Neural cell (in vitro differentiated cells): Measurements from ENCODE around the gene GNAS-AS1. TPM values are rescaled to one million over a fixed set of nuclear protein-coding genes. Genes with fewer than 3 reads are reported as not detected.
A peak's percentile ranks its signal among the peaks of the same experiment; 100 is the strongest.

Source experiments
- H2AFZ ChIP-seq: fragments of 200-600, 300-800 bp; sonication (generic), shearing (Covaris generic); 2 replicates; pipeline ENCODE4 v1.6.0; 2014; ENCODE audit warnings: low read depth, mild to moderate bottlenecking, antibody characterized with exemption, low read length, moderate library complexity
- H3F3A ChIP-seq: fragments of 200-600 bp; shearing (Covaris generic); 2 replicates; pipeline ENCODE4 v1.6.1; 2016; ENCODE audit warnings: mild to moderate bottlenecking, moderate library complexity, mixed read lengths, antibody characterized with exemption, low read length; ENCODE audit not compliant: insufficient read depth, poor library complexity, severe bottlenecking
- H3K27ac ChIP-seq: fragments of 200-600, 300-800 bp; sonication (generic), shearing (Covaris generic); 2 replicates; pipeline ENCODE4 v1.5.1; 2014; ENCODE audit warnings: mild to moderate bottlenecking, low read length, moderate library complexity
- H3K27me3 ChIP-seq: fragments of 300-800, 200-600 bp; sonication (generic), shearing (Covaris generic); 2 replicates; pipeline ENCODE4 v1.6.0; 2014; ENCODE audit warnings: mild to moderate bottlenecking, low read depth, low read length, moderate library complexity; ENCODE audit not compliant: insufficient read depth
- H3K36me3 ChIP-seq: fragments of 300-800, 200-600 bp; sonication (generic), shearing (Covaris generic); 2 replicates; pipeline ENCODE4 v1.5.1; 2014; ENCODE audit warnings: mild to moderate bottlenecking, antibody characterized with exemption, low read length, moderate library complexity; ENCODE audit not compliant: insufficient read depth
- H3K4me2 ChIP-seq: fragments of 300-800, 200-600 bp; sonication (generic), shearing (Covaris generic); 2 replicates; pipeline ENCODE4 v1.6.0; 2014; ENCODE audit warnings: mild to moderate bottlenecking, low read length
- H3K4me3 ChIP-seq: fragments of 300-800, 200-600 bp; sonication (generic), shearing (Covaris generic); 2 replicates; pipeline ENCODE4 v1.5.1; 2014; ENCODE audit warnings: mild to moderate bottlenecking, low read length, moderate library complexity
- H3K79me2 ChIP-seq: fragments of 200-600 bp; shearing (Covaris generic); replicated peaks from 2 replicates; pipeline ENCODE4 v1.6.0; 2014; ENCODE audit warnings: mild to moderate bottlenecking, low read length, moderate library complexity; ENCODE audit not compliant: insufficient read depth
- H3K9ac ChIP-seq: fragments of 300-800, 200-600 bp; sonication (generic), shearing (Covaris generic); 2 replicates; pipeline ENCODE4 v1.6.1; 2016; ENCODE audit warnings: mild to moderate bottlenecking, low read length, mixed read lengths
- H3K9me2 ChIP-seq: fragments of 200-600 bp; shearing (Covaris generic); 2 replicates; pipeline ENCODE4 v1.6.1; 2016; ENCODE audit warnings: mild to moderate bottlenecking, low read length, mixed read lengths; ENCODE audit not compliant: insufficient read depth
- H3K9me3 ChIP-seq: fragments of 200-600, 300-800 bp; sonication (generic), shearing (Covaris generic); 2 replicates; pipeline ENCODE4 v1.6.1; 2016; ENCODE audit warnings: mild to moderate bottlenecking, mixed run types, low read length, moderate library complexity, mixed read lengths
- H4K20me1 ChIP-seq: fragments of 200-600 bp; shearing (Covaris generic); 2 replicates; pipeline ENCODE4 v1.6.1; 2016; ENCODE audit warnings: mild to moderate bottlenecking, mixed run types; ENCODE audit not compliant: insufficient read depth
- EP300 ChIP-seq: fragments of 450-650 bp; conservative IDR thresholded peaks from 2 replicates; pipeline ENCODE4 v1.6.1; 2014; ENCODE audit warnings: antibody characterized with exemption, mild to moderate bottlenecking, moderate library complexity; ENCODE audit not compliant: poor library complexity, severe bottlenecking
- EZH2 ChIP-seq: fragments of 200-600, 300-800 bp; shearing (Covaris generic), sonication (generic); IDR thresholded peaks from 2 replicates; pipeline ENCODE4 v1.6.1; 2014; ENCODE audit warnings: antibody characterized with exemption, low read length, borderline replicate concordance, mild to moderate bottlenecking; ENCODE audit not compliant: insufficient read depth, poor library complexity, severe bottlenecking
- MXI1 ChIP-seq: fragments of 450-650 bp; conservative IDR thresholded peaks from 2 replicates; pipeline ENCODE4 v1.6.1; 2014; ENCODE audit warnings: antibody characterized with exemption, mild to moderate bottlenecking; ENCODE audit not compliant: poor library complexity, severe bottlenecking
- POLR2AphosphoS5 ChIP-seq: IDR thresholded peaks from 2 replicates; pipeline ENCODE4 v1.6.1; 2012
- RAD21 ChIP-seq: fragments of 450-650 bp; conservative IDR thresholded peaks from 2 replicates; pipeline ENCODE4 v1.6.1; 2014; ENCODE audit warnings: antibody characterized with exemption, mild to moderate bottlenecking, moderate library complexity
- SMC3 ChIP-seq: fragments of 450-650 bp; conservative IDR thresholded peaks from 2 replicates; pipeline ENCODE4 v1.6.1; 2014; ENCODE audit warnings: antibody characterized with exemption, mild to moderate bottlenecking, moderate library complexity; ENCODE audit not compliant: poor library complexity
- TAF1 ChIP-seq: IDR thresholded peaks from 2 replicates; pipeline ENCODE4 v1.6.1; 2012; ENCODE audit warnings: low read depth
- polyA plus RNA-seq: library from polyadenylated mRNA; depleted of rRNA; stranded (reverse); fragments of >200 nt; gene quantifications from 2 replicates; pipeline ENCODE4 v1.2.3, GENCODE V29; 2014
- TF ChIP-seq, protein P1 (sequence below): IDR thresholded peaks from 2 replicates; pipeline ENCODE4 v1.6.1; 2012; ENCODE audit warnings: borderline replicate concordance
- TF ChIP-seq, protein P2 (sequence below): fragments of 450-650 bp; IDR thresholded peaks from 2 replicates; pipeline ENCODE4 v1.5.1; 2014; ENCODE audit warnings: antibody characterized with exemption, mild to moderate bottlenecking, moderate library complexity; ENCODE audit not compliant: poor library complexity, severe bottlenecking

Gene GNAS-AS1
- polyA plus RNA-seq, 1 donor from 2014 or later: not detected

- H3K27ac ChIP-seq: no peak within 1 kb of the TSS
- H3K27me3 ChIP-seq: peaks cover 70% of the 10 kb centered on the region
- H3K36me3 ChIP-seq: no peaks in the 10 kb centered on the region
- peaks cover 4% of the 10 kb centered on the region for H3K9me3 ChIP-seq
- peak within 1 kb of the TSS; percentile 66 for H3K4me3 ChIP-seq
- TF ChIP-seq SMC3 (peak; percentile 87), RAD21 (peak; percentile 74), TAF1 (no peak), EZH2 (no peak), MXI1 (peak; percentile 31), POLR2AphosphoS5 (no peak), EP300 (no peak)
- TF ChIP-seq, protein P1, sequence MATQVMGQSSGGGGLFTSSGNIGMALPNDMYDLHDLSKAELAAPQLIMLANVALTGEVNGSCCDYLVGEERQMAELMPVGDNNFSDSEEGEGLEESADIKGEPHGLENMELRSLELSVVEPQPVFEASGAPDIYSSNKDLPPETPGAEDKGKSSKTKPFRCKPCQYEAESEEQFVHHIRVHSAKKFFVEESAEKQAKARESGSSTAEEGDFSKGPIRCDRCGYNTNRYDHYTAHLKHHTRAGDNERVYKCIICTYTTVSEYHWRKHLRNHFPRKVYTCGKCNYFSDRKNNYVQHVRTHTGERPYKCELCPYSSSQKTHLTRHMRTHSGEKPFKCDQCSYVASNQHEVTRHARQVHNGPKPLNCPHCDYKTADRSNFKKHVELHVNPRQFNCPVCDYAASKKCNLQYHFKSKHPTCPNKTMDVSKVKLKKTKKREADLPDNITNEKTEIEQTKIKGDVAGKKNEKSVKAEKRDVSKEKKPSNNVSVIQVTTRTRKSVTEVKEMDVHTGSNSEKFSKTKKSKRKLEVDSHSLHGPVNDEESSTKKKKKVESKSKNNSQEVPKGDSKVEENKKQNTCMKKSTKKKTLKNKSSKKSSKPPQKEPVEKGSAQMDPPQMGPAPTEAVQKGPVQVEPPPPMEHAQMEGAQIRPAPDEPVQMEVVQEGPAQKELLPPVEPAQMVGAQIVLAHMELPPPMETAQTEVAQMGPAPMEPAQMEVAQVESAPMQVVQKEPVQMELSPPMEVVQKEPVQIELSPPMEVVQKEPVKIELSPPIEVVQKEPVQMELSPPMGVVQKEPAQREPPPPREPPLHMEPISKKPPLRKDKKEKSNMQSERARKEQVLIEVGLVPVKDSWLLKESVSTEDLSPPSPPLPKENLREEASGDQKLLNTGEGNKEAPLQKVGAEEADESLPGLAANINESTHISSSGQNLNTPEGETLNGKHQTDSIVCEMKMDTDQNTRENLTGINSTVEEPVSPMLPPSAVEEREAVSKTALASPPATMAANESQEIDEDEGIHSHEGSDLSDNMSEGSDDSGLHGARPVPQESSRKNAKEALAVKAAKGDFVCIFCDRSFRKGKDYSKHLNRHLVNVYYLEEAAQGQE: no peak
- TF ChIP-seq, protein P2, sequence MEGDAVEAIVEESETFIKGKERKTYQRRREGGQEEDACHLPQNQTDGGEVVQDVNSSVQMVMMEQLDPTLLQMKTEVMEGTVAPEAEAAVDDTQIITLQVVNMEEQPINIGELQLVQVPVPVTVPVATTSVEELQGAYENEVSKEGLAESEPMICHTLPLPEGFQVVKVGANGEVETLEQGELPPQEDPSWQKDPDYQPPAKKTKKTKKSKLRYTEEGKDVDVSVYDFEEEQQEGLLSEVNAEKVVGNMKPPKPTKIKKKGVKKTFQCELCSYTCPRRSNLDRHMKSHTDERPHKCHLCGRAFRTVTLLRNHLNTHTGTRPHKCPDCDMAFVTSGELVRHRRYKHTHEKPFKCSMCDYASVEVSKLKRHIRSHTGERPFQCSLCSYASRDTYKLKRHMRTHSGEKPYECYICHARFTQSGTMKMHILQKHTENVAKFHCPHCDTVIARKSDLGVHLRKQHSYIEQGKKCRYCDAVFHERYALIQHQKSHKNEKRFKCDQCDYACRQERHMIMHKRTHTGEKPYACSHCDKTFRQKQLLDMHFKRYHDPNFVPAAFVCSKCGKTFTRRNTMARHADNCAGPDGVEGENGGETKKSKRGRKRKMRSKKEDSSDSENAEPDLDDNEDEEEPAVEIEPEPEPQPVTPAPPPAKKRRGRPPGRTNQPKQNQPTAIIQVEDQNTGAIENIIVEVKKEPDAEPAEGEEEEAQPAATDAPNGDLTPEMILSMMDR: peak; percentile 82
- no peaks in the 10 kb centered on the region for H3K79me2 ChIP-seq
- H3K4me2 ChIP-seq: peak within 1 kb of the TSS; percentile 39
- no peaks in the 10 kb centered on the region for H3K9me2 ChIP-seq
- no peak within 1 kb of the TSS for H3K9ac ChIP-seq
- H3F3A ChIP-seq: no peaks in the 10 kb centered on the region
- no peaks in the 10 kb centered on the region for H4K20me1 ChIP-seq
- no peak within 1 kb of the TSS for H2AFZ ChIP-seq
Measured at GRCh38 chr20:58852543-58853271, 2.0 kb upstream of the GNAS-AS1 start, which contains the start of gene GNAS. Gene GNAS (plus strand): TSS chr20:58852716.

GRCh38 chr20:58851969-58852458 lies 1.3 kb upstream of the GNAS-AS1 start:
- peak overlapping the region; percentile 66 for H3K4me3 ChIP-seq
- H3K9me3 ChIP-seq: peaks cover 4% of the 10 kb centered on the region
- H3K9me2 ChIP-seq: no peaks in the 10 kb centered on the region
- no peaks in the 10 kb centered on the region for H3K36me3 ChIP-seq
- H3F3A ChIP-seq: no peaks in the 10 kb centered on the region
- TF ChIP-seq POLR2AphosphoS5 (no peak), EZH2 (no peak), TAF1 (no peak), RAD21 (no peak), MXI1 (no peak), EP300 (no peak), SMC3 (no peak)
- TF ChIP-seq, protein P2: no peak
- TF ChIP-seq, protein P1: no peak
- H4K20me1 ChIP-seq: no peaks in the 10 kb centered on the region
- peaks cover 63% of the 10 kb centered on the region for H3K27me3 ChIP-seq
- H2AFZ ChIP-seq: no peak overlapping the region
- peak overlapping the region; percentile 39 for H3K4me2 ChIP-seq
- no peak overlapping the region for H3K27ac ChIP-seq
- H3K9ac ChIP-seq: no peak overlapping the region
- H3K79me2 ChIP-seq: no peaks in the 10 kb centered on the region
